H7 (cell line): ENCODE data around the gene CKAP5. TPM values are rescaled to one million over a fixed set of nuclear protein-coding genes. Genes with fewer than 3 reads are reported as not detected.
"Not testable (repeated sequence)": the region's sequence is repeated elsewhere in the genome, so short reads cannot be mapped to it uniquely, and the experiment has no call there.

Experiments
- DNase-seq: peaks from one replicate; pipeline ENCODE4 v3.0.0; 2012
- H3K27me3 ChIP-seq: 2 replicates; pipeline ENCODE4 v1.6.0; 2011; ENCODE audit warnings: mild to moderate bottlenecking, low read length; ENCODE audit not compliant: control insufficient read depth, insufficient read depth
- H3K36me3 ChIP-seq: replicated peaks from 2 replicates; pipeline ENCODE4 v1.5.1; 2011; ENCODE audit warnings: low read length; ENCODE audit not compliant: control insufficient read depth, insufficient read depth
- H3K4me3 ChIP-seq: 2 replicates; pipeline ENCODE4 v1.5.1; 2011; ENCODE audit warnings: low read depth, mild to moderate bottlenecking, control low read depth, low read length, moderate library complexity; ENCODE audit not compliant: insufficient read depth
- total RNA-seq: library from RNA; depleted of rRNA; stranded (reverse); fragments of >200 nt; shearing (Covaris generic); gene quantifications from 2 replicates; pipeline ENCODE4 v1.2.3, GENCODE V29; 2014

The CKAP5 gene
- total RNA-seq, 1 experiment from 2014 or later = 81.8 TPM

DNA sequence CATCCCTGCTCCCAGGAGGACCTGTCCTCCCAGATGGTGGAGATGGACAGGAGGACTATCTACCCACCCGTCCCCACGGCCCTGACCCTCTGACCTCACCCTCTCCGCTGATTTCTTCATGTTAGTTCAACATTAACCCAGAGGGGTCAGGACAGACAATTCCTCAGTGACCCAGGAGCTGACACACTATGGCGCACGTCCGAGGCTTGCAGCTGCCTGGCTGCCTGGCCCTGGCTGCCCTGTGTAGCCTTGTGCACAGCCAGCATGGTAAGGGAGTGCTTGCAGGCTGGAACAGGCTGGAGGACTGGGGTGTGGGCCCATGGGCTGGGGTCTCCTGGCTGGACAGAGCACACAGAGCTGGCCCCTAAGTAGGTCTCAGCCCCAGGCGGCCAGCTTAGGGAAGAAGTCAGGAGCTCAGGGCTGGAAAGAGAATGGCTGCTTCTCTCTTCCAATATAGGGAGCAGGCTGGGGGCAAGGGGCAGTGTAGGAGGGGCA lies 127.0 kb downstream of the CKAP5 start, which contains the start of gene F2:
Gene F2 (plus strand): TSS at position 166 of the 495 bp plus-strand sequence. CDS start 23 bp downstream, at position 189.
- H3K4me3 ChIP-seq = no peak within 1 kb of the TSS
- peak; percentile 36 for DNase-seq
- H3K27me3 ChIP-seq = no peaks in the 10 kb centered on the region
- H3K36me3 ChIP-seq = no peaks in the 10 kb centered on the region

DNA sequence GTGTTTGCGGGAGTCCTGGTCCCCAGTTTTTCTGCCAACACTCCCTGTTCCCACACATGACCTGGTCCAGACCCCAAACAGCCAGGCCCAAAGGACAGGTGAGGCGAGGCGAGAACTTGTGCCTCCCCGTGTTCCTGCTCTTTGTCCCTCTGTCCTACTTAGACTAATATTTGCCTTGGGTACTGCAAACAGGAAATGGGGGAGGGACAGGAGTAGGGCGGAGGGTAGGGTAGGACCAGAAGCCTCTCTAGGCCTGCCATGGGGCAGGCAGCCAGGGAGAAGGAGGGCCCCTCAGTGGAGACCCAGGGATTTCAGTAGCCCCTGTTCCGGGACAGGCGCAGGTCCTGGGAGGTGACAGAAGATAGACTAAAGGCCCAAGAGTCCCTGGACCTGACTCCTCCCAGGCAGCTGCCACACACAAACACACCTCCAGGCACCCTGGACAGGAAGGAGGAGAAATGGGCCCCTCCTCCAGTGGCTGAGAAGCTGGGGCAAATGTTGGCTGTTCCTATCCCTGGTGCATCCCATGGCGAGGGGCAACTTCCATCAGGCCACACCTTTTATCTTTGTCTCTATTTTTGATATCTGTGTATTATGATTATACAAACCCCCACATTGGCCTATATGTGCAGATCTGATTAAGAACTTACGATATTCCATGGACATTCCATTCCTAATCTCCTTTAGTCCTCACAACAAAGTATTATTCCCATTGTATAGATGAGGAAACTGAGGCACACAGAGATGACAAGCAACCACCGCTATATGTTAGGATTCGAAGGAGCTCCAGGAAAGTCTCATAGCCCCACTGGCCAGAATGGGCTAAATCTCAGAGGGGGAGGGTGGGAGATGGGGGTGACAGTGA lies 127.7 kb downstream of the CKAP5 start:
- no peaks in the 10 kb centered on the region for H3K27me3 ChIP-seq
- no peaks in the 10 kb centered on the region for H3K36me3 ChIP-seq
- peak; percentile 47 for DNase-seq
- no peak overlapping the region for H3K4me3 ChIP-seq

DNA sequence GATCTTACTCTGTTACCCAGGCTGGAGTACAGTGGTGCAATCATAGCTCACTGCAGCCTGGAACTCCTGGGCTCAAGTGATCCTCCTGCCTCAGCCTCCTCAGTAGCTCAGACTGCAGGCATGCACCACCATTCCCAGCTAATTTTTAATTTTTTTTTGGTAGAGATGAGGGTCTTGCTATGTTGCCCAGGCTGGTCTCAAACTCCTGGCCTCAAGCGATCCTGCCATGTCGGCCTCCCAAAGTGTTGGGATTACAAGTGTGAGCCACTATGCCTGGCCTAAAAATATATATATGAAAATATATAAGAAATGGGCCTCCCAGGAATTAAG lies 128.3 kb downstream of the CKAP5 start:
- H3K27me3 ChIP-seq, DNase-seq, H3K36me3 ChIP-seq, H3K4me3 ChIP-seq: not testable (repeated sequence)

DNA sequence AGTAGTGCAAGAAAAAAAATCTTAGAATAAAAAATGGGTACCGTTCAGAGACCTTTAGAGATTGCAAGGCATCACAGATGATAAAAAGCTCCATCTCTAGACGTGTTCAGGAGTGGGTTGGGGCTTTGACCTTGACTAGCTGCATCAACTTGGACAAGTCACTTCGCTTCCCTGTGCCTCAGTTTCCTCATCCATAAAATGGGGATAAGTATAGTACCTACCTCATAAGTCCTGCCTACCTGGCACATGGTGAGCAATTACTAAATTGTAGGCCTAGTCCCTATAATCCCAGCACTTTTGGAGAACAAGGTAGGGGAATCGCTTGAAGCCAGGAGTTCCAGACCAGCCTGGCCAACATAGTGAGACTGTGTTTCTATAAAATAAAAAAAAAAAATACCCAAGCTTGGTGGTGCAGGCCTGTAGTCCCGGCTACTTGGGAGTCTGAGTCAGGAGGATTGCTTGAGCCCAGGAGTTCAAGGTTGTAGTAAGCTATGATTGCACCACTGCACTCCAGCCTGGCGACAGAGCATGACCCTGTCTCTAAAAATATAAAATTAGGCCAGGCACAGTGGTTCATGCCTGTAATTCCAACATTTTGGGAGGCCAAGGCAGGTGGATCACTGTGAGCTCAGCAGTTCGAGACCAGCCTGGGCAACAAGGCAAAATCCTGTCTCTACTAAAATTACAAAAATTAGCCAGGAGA lies 133.1 kb downstream of the CKAP5 start:
- H3K36me3 ChIP-seq = no peaks in the 10 kb centered on the region
- H3K4me3 ChIP-seq = no peak overlapping the region
- DNase-seq = no peak
- H3K27me3 ChIP-seq = no peaks in the 10 kb centered on the region

DNA sequence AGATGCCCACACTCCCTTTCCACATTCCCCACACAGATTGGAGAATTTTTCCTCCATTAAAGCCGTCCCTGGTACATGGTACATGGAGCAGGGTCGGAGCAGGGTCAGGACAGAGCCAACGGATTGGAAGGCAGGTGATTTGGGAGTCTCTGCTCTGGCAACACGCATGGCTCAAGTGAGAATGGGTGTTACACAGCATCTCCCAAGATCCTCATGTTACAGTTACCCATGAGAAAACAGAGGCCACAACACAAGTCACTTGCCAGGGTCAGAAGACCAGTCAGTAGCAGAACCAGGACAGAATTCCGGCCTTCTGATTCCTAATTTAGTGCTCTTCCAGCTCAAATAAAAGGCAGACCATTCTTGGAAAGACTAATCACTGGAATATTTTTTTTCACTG lies 134.8 kb downstream of the CKAP5 start:
- no peaks in the 10 kb centered on the region for H3K27me3 ChIP-seq
- no peak for DNase-seq
- no peak overlapping the region for H3K4me3 ChIP-seq
- no peaks in the 10 kb centered on the region for H3K36me3 ChIP-seq

DNA sequence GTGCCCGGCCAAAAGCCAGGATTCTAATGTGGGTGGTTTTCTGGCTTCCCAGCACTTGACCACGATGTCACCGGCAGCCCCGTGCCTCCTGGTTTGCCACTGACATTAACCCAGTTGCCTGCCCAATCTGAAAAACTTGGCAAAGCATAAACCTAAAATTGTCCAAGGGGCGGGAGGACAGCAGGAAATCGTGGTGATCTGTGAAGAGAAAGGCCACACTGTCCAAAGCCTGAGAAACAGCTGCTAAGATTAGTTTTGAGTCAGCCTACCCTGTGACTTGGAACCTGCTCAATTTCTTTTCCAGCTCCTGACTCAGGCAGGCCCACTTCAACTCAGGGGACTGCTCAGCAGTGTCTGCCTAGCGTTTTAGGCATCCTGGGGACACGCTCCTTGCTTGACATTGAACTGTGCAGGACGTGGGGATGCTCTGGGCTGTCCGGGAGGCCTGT lies 135.2 kb downstream of the CKAP5 start:
- Histone ChIP-seq H3K27me3 (no peaks in the 10 kb centered on the region), H3K36me3 (peaks cover 1% of the 10 kb centered on the region), H3K4me3 (no peak overlapping the region)
- DNase-seq = no peak

DNA sequence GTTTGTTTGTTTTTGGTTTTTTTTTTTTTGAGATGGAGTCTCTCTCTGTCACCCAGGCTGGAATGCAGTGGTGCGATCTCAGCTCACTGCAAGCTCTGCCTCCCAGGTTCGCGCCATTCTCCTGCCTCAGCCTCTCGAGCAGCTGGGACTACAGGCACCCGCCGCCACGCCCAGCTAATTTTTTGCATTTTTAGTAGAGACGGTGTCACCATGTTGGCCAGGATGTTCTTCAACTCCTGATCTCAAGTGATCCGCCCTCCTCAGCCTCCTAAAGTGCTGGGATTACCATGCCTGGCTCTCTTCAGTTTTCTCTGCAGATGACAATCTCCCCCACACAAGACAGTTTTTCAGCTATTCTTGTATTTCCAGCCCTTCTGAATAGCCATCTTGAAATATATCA lies 136.7 kb downstream of the CKAP5 start:
- H3K4me3 ChIP-seq, H3K36me3 ChIP-seq, H3K27me3 ChIP-seq, DNase-seq: not testable (repeated sequence)

DNA sequence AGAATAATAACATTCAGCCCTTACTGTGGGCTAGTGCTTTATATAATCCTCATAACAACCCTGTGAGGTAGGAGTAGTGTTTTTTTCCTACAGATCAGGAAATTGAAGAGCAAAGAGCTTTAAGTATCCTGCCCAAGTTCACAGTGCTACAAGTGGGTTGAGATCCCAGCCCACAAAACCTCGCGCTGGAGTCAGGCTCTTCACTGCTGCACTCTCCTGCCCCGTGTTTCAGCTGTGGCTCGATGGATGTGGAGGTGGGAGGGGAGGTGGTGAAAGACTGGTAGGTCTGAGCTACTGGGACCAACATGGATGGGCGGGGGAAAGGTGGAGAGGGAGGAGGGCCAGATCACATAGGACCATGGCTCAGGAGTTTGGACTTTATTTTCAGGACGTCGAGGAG lies 139.2 kb downstream of the CKAP5 start:
- Histone ChIP-seq H3K36me3 (peaks cover 24% of the 10 kb centered on the region), H3K27me3 (no peaks in the 10 kb centered on the region), H3K4me3 (no peak overlapping the region)
- no peak for DNase-seq

DNA sequence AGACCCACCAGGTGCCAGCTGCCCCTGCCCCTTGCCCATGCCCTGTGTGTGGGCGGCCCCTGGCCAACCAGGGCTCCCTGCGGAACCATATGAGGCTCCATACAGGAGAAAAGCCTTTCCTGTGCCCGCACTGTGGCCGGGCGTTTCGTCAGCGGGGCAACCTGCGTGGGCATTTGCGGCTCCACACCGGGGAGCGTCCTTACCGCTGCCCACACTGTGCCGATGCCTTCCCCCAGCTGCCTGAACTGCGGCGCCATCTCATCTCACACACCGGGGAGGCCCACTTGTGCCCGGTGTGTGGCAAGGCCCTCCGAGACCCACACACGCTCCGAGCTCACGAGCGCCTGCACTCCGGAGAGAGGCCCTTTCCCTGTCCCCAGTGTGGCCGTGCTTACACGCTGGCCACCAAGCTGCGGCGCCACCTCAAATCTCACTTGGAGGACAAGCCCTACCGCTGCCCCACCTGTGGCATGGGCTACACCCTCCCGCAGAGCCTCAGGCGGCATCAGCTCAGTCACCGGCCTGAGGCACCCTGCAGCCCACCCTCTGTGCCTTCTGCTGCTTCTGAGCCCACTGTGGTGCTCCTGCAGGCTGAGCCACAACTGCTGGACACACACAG lies 140.9 kb downstream of the CKAP5 start:
- Histone ChIP-seq H3K36me3 (peaks cover 24% of the 10 kb centered on the region), H3K27me3 (no peaks in the 10 kb centered on the region), H3K4me3 (no peak overlapping the region)
- no peak for DNase-seq

DNA sequence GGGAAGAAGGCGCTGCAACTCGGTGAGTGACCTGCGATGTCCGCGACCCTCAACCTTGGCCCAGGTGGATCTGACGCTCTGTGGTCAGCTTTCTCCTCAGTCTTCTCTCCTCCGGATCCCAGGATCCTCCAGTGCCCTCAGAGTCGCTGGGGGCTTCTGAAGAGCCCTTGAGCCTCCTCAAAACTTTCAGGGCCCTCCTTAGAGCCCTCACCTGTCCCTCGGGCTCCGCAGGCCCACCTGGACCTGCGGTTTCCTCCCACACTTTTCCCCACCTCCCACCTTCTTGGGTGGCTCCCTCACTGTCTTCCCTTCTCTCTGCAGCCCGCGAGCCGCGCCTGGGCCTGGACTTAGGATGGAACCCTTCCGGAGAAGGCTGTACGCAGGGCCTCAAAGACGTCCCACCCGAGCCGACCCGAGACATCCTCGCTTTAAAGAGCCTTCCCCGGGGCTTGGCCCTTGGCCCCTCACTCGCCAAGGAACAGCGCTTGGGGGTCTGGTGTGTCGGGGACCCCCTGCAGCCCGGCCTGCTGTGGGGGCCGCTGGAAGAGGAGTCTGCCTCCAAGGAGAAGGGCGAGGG lies 144.9 kb downstream of the CKAP5 start:
- peak; percentile 58 for DNase-seq
- H3K27me3 ChIP-seq = no peaks in the 10 kb centered on the region

DNA sequence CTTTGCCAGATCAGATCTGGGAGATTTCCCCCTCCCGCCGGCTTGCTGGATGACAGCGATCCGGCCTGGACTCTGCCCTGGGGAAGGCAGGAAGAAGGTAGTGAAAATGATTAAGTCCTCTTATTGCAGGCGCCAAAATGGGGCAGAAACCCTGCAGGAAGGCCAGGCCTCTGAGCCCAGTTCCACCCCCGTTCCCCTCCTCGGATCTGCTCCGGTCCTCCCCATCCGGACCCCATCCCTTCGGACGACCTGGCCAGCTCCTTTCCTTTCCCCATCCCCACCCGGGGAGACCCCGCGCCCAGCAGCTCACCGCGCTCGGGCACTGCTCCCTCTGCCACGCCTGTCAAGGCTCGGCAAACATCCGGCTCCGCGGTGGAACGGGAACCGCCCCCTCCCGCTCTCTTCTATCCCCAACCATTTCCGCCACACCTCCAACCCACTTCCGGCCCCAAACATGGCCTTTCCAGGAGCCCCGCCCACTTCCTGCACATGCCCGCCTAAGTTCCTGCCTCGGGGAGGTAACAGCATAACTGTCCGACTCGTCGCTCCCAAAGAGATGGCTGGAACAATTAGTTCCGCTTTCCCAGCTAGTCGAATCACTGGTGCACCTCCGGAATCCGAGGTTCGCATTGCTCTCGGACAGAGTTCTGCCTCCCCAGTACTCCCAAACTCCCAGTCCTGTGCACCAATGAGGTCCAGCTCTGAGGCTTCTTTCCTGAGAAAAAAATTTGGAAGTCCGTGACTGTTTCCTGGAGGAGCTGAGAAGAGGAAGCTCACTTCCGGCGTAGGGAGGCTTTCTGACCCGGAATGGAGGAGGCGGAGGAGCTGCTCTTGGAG lies 145.6 kb downstream of the CKAP5 start, which contains the start of the genes ARHGAP1 and ZNF408:
Gene ARHGAP1 (minus strand): TSS at position 379 of the 837 bp plus-strand sequence. CDS start 4,512 bp downstream, outside the sequence.
Gene ZNF408 (plus strand): TSS at position 791 of the 837 bp plus-strand sequence. CDS start 17 bp downstream, at position 808.
- Histone ChIP-seq H3K4me3 (peak within 1 kb of the TSS; percentile 80), H3K36me3 (peaks cover 19% of the 10 kb centered on the region), H3K27me3 (no peaks in the 10 kb centered on the region)
- peak; percentile 97 for DNase-seq

More for the DNA sequence above, 144.9 kb downstream of the CKAP5 start:
- Histone ChIP-seq H3K4me3 (peak overlapping the region; percentile 80), H3K36me3 (peaks cover 24% of the 10 kb centered on the region)

DNA sequence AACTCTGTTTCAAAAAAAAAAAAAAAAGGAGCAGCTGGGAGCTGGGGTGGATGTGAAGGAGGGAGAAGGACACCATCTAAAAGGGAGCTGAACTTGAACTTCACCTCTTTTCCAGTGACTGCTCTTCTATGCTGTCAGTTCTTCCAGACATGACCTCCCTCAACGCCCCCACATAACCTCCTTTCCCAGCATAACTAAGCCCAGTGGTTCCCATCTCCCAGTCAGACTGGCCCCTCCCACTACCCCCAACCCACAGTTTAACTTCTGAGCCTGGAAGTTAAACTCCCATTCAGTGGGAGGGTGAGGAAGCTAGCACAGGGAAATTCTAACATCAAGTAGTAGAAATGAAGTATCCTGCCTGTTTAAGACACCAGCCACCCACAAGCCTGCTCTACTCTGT lies 147.5 kb downstream of the CKAP5 start:
- Histone ChIP-seq H3K4me3 (no peak overlapping the region), H3K27me3 (no peaks in the 10 kb centered on the region), H3K36me3 (peaks cover 12% of the 10 kb centered on the region)
- no peak for DNase-seq

DNA sequence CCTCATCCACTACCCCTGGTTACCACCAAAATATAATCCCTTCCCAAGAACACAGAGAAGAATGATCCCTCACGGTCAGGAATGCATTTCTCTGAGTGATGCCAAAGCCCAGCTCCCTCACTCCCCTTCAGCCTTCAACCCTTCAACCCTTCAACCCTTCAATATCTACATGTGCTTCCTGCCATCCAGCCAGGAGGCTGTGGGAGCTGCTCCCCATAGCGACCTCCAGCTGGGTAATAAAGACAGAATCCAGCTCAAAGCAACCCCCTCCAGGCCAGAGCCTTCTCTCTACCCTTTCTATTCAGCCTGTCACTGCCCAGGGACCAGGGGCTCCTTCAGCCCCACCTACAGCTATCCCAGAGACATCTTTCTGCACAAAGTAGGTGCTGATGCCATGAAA lies 148.4 kb downstream of the CKAP5 start:
- Histone ChIP-seq H3K36me3 (peaks cover 7% of the 10 kb centered on the region), H3K4me3 (no peak overlapping the region), H3K27me3 (no peaks in the 10 kb centered on the region)
- DNase-seq = no peak
